Liver (tissue), 4 donors: ENCODE data around the gene CBFA2T2. TPM values are rescaled to one million over a fixed set of nuclear protein-coding genes. Genes with fewer than 3 reads are reported as not detected.

Source experiments
- polyA plus RNA-seq, 2 donors: library from polyadenylated mRNA; stranded (reverse) in 1 of 2; unstranded in 1 of 2; fragments of 200-250 nt in 1 of 2; fragments of >200 nt in 1 of 2; fragmentation: Nextera tagmentation in 1 of 2; extraction: Ambion mirVana in 1 of 2; gene quantifications; one replicate each; pipeline versions ENCODE4 v1.2.1 to v1.2.3, GENCODE V29; 2013 to 2015
- total RNA-seq, 2 donors: library from RNA; depleted of rRNA; stranded (reverse); fragments of >200 nt; gene quantifications; one replicate each; pipeline ENCODE4 v1.2.3, GENCODE V29; 2014
- donor health status: healthy.
- donor health status: healthy.
- donor health status: healthy.

CBFA2T2 gene
- total and polyA plus RNA-seq, 4 donors, result 2.0 to 5.5 (median 5.3) TPM

Other genes starting within 250 kb of the CBFA2T2 start
- under 1 TPM in 1 of 2 donors, not detected in 1; 0.08 TPM for gene BPIFB1, start 206.9 kb upstream of the CBFA2T2 start, total RNA-seq
- under 1 TPM in 1 of 2 donors, not detected in 1; 0.13 TPM for gene BPIFB1, start 206.9 kb upstream of the CBFA2T2 start, polyA plus RNA-seq
- gene CDK5RAP1, start 88.6 kb upstream of the CBFA2T2 start, total RNA-seq, result 10 to 100 TPM; 15.2 to 22.1 TPM
- gene CDK5RAP1, start 88.6 kb upstream of the CBFA2T2 start, polyA plus RNA-seq, result 10 to 100 TPM; 11.3 to 14.3 TPM
- gene SNTA1, start 46.3 kb upstream of the CBFA2T2 start, total RNA-seq, result 1 to 10 TPM; 3.8 to 9.6 TPM
- gene SNTA1, start 46.3 kb upstream of the CBFA2T2 start, polyA plus RNA-seq, result 1 to 10 TPM; 6.9 TPM
- gene C20orf144, start 172.2 kb downstream of the CBFA2T2 start, total RNA-seq, result not detected
- gene C20orf144, start 172.2 kb downstream of the CBFA2T2 start, polyA plus RNA-seq, result not detected
- gene ACTL10, start 176.8 kb downstream of the CBFA2T2 start, total RNA-seq, result under 1 TPM; 0.33 to 0.50 TPM
- gene ACTL10, start 176.8 kb downstream of the CBFA2T2 start, polyA plus RNA-seq, result under 1 TPM; 0.10 to 0.37 TPM
- 10 to 100 TPM; 11.0 to 14.8 TPM for gene NECAB3, start 184.3 kb downstream of the CBFA2T2 start, total RNA-seq
- 10 to 100 TPM; 10.5 to 11.2 TPM for gene NECAB3, start 184.3 kb downstream of the CBFA2T2 start, polyA plus RNA-seq
- gene E2F1, start 196.3 kb downstream of the CBFA2T2 start, total RNA-seq, result 10 to 100 TPM in 1 of 2 donors, under 1 TPM in 1; 0.17 to 11.0 TPM
- 1 to 10 TPM in 1 of 2 donors, under 1 TPM in 1; 0.10 to 1.6 TPM for gene E2F1, start 196.3 kb downstream of the CBFA2T2 start, polyA plus RNA-seq
- 10 to 100 TPM in 1 of 2 donors, 1 to 10 TPM in 1; 7.5 to 11.1 TPM for gene PXMP4, start 230.2 kb downstream of the CBFA2T2 start, total RNA-seq
- 10 to 100 TPM in 1 of 2 donors, 1 to 10 TPM in 1; 5.5 to 16.0 TPM for gene PXMP4, start 230.2 kb downstream of the CBFA2T2 start, polyA plus RNA-seq
- gene ZNF341, start 241.9 kb downstream of the CBFA2T2 start, total RNA-seq, result under 1 TPM; 0.79 to 0.84 TPM
- gene ZNF341, start 241.9 kb downstream of the CBFA2T2 start, polyA plus RNA-seq, result 1 to 10 TPM in 1 of 2 donors, under 1 TPM in 1; 0.69 to 1.1 TPM